Neuronal stem cell (in vitro differentiated cells): Measurements from ENCODE around the gene CLIC1.

ENCODE experiments used
- DNase-seq: peaks from one replicate; pipeline ENCODE4 v3.0.0-alpha.2; 2013; ENCODE audit warnings: low spot score
- H2AFZ ChIP-seq: one replicate; pipeline ENCODE4 v1.6.1; 2013; ENCODE audit warnings: mild to moderate bottlenecking, low read length, inconsistent platforms
- H2AK5ac ChIP-seq: 2 replicates; pipeline ENCODE4 v1.6.1; 2013; ENCODE audit warnings: low read depth, mild to moderate bottlenecking, inconsistent platforms, low read length, moderate library complexity, mixed read lengths
- H2BK120ac ChIP-seq: 2 replicates; pipeline ENCODE4 v1.6.1; 2013; ENCODE audit warnings: low read depth, mild to moderate bottlenecking, inconsistent platforms, low read length, moderate library complexity, mixed read lengths
- H2BK12ac ChIP-seq: one replicate; pipeline ENCODE4 v1.6.1; 2013; ENCODE audit warnings: low read length, inconsistent platforms
- H2BK15ac ChIP-seq: 2 replicates; pipeline ENCODE4 v1.6.1; 2013; ENCODE audit warnings: mild to moderate bottlenecking, low read length, inconsistent platforms, mixed read lengths
- H2BK5ac ChIP-seq: one replicate; pipeline ENCODE4 v1.6.1; 2013; ENCODE audit warnings: inconsistent platforms, mild to moderate bottlenecking, low read length, moderate library complexity
- H3K14ac ChIP-seq: one replicate; pipeline ENCODE4 v1.6.1; 2013; ENCODE audit warnings: low read length, inconsistent platforms
- H3K18ac ChIP-seq: 2 replicates; pipeline ENCODE4 v1.6.1; 2013; ENCODE audit warnings: low read length, inconsistent platforms
- H3K23ac ChIP-seq: 2 replicates; pipeline ENCODE4 v1.6.1; 2013; ENCODE audit warnings: low read depth, mild to moderate bottlenecking, mixed read lengths, low read length, inconsistent platforms; ENCODE audit not compliant: poor library complexity
- H3K27ac ChIP-seq: replicated peaks from 3 replicates; pipeline ENCODE4 v1.5.1; 2013; ENCODE audit warnings: low read length, inconsistent platforms
- H3K27me3 ChIP-seq, 3 experiments: 2 replicates each; pipeline ENCODE4 v1.6.1; 2013; ENCODE audit warnings: low read length in 3 of 3, mild to moderate bottlenecking in 2 of 3, inconsistent platforms in 1 of 3, low read depth in 1 of 3, mixed read lengths in 1 of 3, moderate library complexity in 1 of 3; ENCODE audit not compliant: control insufficient read depth in 3 of 3, insufficient read depth in 3 of 3
- H3K36me3 ChIP-seq, 2 donors: replicated peaks in 1 of 2; 2 replicates each; pipeline ENCODE4 v1.6.1; 2013; ENCODE audit warnings: low read length in 2 of 2; ENCODE audit not compliant: control insufficient read depth in 2 of 2, insufficient read depth in 2 of 2
- H3K4ac ChIP-seq: 2 replicates; pipeline ENCODE4 v1.6.1; 2013; ENCODE audit warnings: inconsistent platforms, mild to moderate bottlenecking, low read length, moderate library complexity
- H3K4me1 ChIP-seq, 2 donors: 1 replicate in 1 of 2; 2 replicates in 1 of 2; pipeline ENCODE4 v1.6.1; 2013; ENCODE audit warnings: low read length in 2 of 2, low read depth in 1 of 2; ENCODE audit not compliant: control insufficient read depth in 2 of 2, insufficient read depth in 1 of 2
- H3K4me2 ChIP-seq: one replicate; pipeline ENCODE4 v1.6.1; 2013; ENCODE audit warnings: mild to moderate bottlenecking, low read length, inconsistent platforms; ENCODE audit not compliant: insufficient read depth, poor library complexity, severe bottlenecking
- H3K4me3 ChIP-seq, 2 donors: 2 replicates each; pipeline ENCODE4 v1.5.1; 2013; ENCODE audit warnings: low read length in 2 of 2, mild to moderate bottlenecking in 2 of 2, inconsistent platforms in 1 of 2, moderate library complexity in 1 of 2
- H3K79me1 ChIP-seq: one replicate; pipeline ENCODE4 v1.6.1; 2013; ENCODE audit warnings: low read depth, mild to moderate bottlenecking, inconsistent platforms, low read length, moderate library complexity
- H3K9ac ChIP-seq: one replicate; pipeline ENCODE4 v1.6.1; 2013; ENCODE audit warnings: mild to moderate bottlenecking, low read depth, low read length, inconsistent platforms; ENCODE audit not compliant: poor library complexity
- H3K9me3 ChIP-seq, 2 donors: replicated peaks in 1 of 2; 2 replicates each; pipeline versions ENCODE3 to v1.6.1; 2013; ENCODE audit warnings: low read length in 2 of 2, mild to moderate bottlenecking in 2 of 2, inconsistent platforms in 1 of 2, low read depth in 1 of 2, mixed read lengths in 1 of 2, moderate library complexity in 1 of 2; ENCODE audit not compliant: control insufficient read depth in 2 of 2, insufficient read depth in 1 of 2
- H4K8ac ChIP-seq: one replicate; pipeline ENCODE4 v1.6.1; 2013; ENCODE audit warnings: low read depth, mild to moderate bottlenecking, inconsistent platforms, low read length, moderate library complexity
- H4K91ac ChIP-seq: one replicate; pipeline ENCODE4 v1.6.1; 2013; ENCODE audit warnings: low read length, low read depth, mild to moderate bottlenecking, inconsistent platforms; ENCODE audit not compliant: poor library complexity
- WGBS, 2 donors: extraction: QIAGEN DNeasy Blood & Tissue Kit; methylation state at CpG; one replicate each; pipeline ENCODE4 v1.1.7; 2013; ENCODE audit warnings: missing lambda C conversion rate in 2 of 2, mixed read lengths in 1 of 2; ENCODE audit not compliant: insufficient read length in 2 of 2, insufficient replicate concordance in 1 of 2; ENCODE audit errors: extremely low coverage in 2 of 2; 5-methylcytosine and 5-hydroxymethylcytosine counted together

The CLIC1 gene

GRCh38 chr6:31776989-31777666 lies 40.8 kb upstream of the CLIC1 start, which contains the start of gene VWA7:
Gene VWA7 (minus strand): TSS chr6:31777328. CDS start chr6:31776779, 549 bp downstream.
- no CpG with 5 or more reads among the region's 15 CpGs for WGBS, 2 donors
- H3K36me3 ChIP-seq: peaks cover 34 to 47% of the 10 kb centered on the region in 2 donors
- H4K91ac ChIP-seq: no peak within 1 kb of the TSS
- H3K9me3 ChIP-seq: no peaks in the 10 kb centered on the region
- peaks cover 2% of the 10 kb centered on the region for H3K79me1 ChIP-seq
- H4K8ac ChIP-seq: no peak within 1 kb of the TSS
- peak within 1 kb of the TSS; percentile 53 for H2BK5ac ChIP-seq
- H3K14ac ChIP-seq: peak within 1 kb of the TSS; percentile 82
- no peak within 1 kb of the TSS for H2AFZ ChIP-seq
- peak within 1 kb of the TSS; percentile 80 for H3K18ac ChIP-seq
- no peak within 1 kb of the TSS for H3K4me3 ChIP-seq
- H3K27ac ChIP-seq: no peak within 1 kb of the TSS
- no peak within 1 kb of the TSS for H3K4ac ChIP-seq
- H3K23ac ChIP-seq: peak within 1 kb of the TSS; percentile 93
- H2BK12ac ChIP-seq: no peak within 1 kb of the TSS
- no peak within 1 kb of the TSS for H2BK120ac ChIP-seq
- peak within 1 kb of the TSS; percentile 81 for H2AK5ac ChIP-seq
- peak within 1 kb of the TSS; percentile 84 for H3K9ac ChIP-seq
- peak within 1 kb of the TSS; percentile 11 for H3K4me2 ChIP-seq
- H3K4me1 ChIP-seq: peaks cover 4 to 8% of the 10 kb centered on the region in 2 donors
- H2BK15ac ChIP-seq: peak within 1 kb of the TSS; percentile 86
- DNase-seq: no peak
- H3K27me3 ChIP-seq: no peaks in the 10 kb centered on the region

GRCh38 chr6:31776485-31776988 lies 40.2 kb upstream of the CLIC1 start:
- peak overlapping the region; percentile 21 for H3K9ac ChIP-seq
- peak overlapping the region; percentile 53 for H2BK5ac ChIP-seq
- H4K8ac ChIP-seq: no peak overlapping the region
- no peak overlapping the region for H2BK12ac ChIP-seq
- H3K79me1 ChIP-seq: no peaks in the 10 kb centered on the region
- no peak overlapping the region for H2AFZ ChIP-seq
- peaks cover 28 to 41% of the 10 kb centered on the region in 2 donors for H3K36me3 ChIP-seq
- H3K14ac ChIP-seq: peak overlapping the region; percentile 47
- no peak for DNase-seq
- H4K91ac ChIP-seq: no peak overlapping the region
- peak overlapping the region; percentile 93 for H3K23ac ChIP-seq
- peak overlapping the region; percentile 81 for H2AK5ac ChIP-seq
- no peak overlapping the region for H3K4ac ChIP-seq
- H2BK15ac ChIP-seq: peak overlapping the region; percentile 86
- H3K4me1 ChIP-seq: peaks cover 4 to 8% of the 10 kb centered on the region in 2 donors
- WGBS, 2 donors: no CpG with 5 or more reads among the region's 14 CpGs
- no peak overlapping the region for H3K27ac ChIP-seq
- peak overlapping the region; percentile 80 for H3K18ac ChIP-seq
- H3K27me3 ChIP-seq: no peaks in the 10 kb centered on the region
- no peak overlapping the region for H2BK120ac ChIP-seq
- H3K4me2 ChIP-seq: peak overlapping the region; percentile 11
- H3K9me3 ChIP-seq: no peaks in the 10 kb centered on the region
- no peak overlapping the region for H3K4me3 ChIP-seq

GRCh38 chr6:31775633-31776484 lies 39.5 kb upstream of the CLIC1 start:
- WGBS, 2 donors: no CpG with 5 or more reads among the region's 32 CpGs
- no peak overlapping the region for H4K91ac ChIP-seq
- no peak overlapping the region for H2AFZ ChIP-seq
- peaks cover 23 to 35% of the 10 kb centered on the region in 2 donors for H3K36me3 ChIP-seq
- no peak overlapping the region for H3K4ac ChIP-seq
- no peak overlapping the region for H2BK5ac ChIP-seq
- no peaks in the 10 kb centered on the region for H3K79me1 ChIP-seq
- peak overlapping the region; percentile 93 for H3K23ac ChIP-seq
- no peak overlapping the region for H3K18ac ChIP-seq
- H2BK120ac ChIP-seq: no peak overlapping the region
- H3K14ac ChIP-seq: peak overlapping the region; percentile 47
- H3K4me1 ChIP-seq: peaks cover 4 to 8% of the 10 kb centered on the region in 2 donors
- H3K4me3 ChIP-seq: no peak overlapping the region
- H3K9me3 ChIP-seq: no peaks in the 10 kb centered on the region
- no peak overlapping the region for H3K27ac ChIP-seq
- peak overlapping the region; percentile 71 for H2AK5ac ChIP-seq
- H3K27me3 ChIP-seq: no peaks in the 10 kb centered on the region
- H4K8ac ChIP-seq: no peak overlapping the region
- peak overlapping the region; percentile 86 for H2BK15ac ChIP-seq
- no peak overlapping the region for H2BK12ac ChIP-seq
- H3K4me2 ChIP-seq: no peak overlapping the region
- DNase-seq: no peak
- H3K9ac ChIP-seq: peak overlapping the region; percentile 72

- Histone ChIP-seq H3K27ac (no peak overlapping the region), H3K4ac (no peak overlapping the region), H4K8ac (no peak overlapping the region), H3K36me3 (peaks cover 16 to 28% of the 10 kb centered on the region in 2 donors), H4K91ac (no peak overlapping the region), H2AFZ (no peak overlapping the region), H3K9ac (no peak overlapping the region), H3K79me1 (no peaks in the 10 kb centered on the region), H2BK12ac (no peak overlapping the region), H3K4me3 (no peak overlapping the region), H2BK5ac (no peak overlapping the region), H3K4me1 (peaks cover 4 to 8% of the 10 kb centered on the region in 2 donors), H3K27me3 (no peaks in the 10 kb centered on the region), H3K18ac (peak overlapping the region; percentile 60), H2BK15ac (no peak overlapping the region), H3K23ac (no peak overlapping the region), H3K4me2 (no peak overlapping the region), H2BK120ac (no peak overlapping the region), H3K9me3 (no peaks in the 10 kb centered on the region), H2AK5ac (no peak overlapping the region), H3K14ac (no peak overlapping the region)
- DNase-seq: no peak
- no CpG with 5 or more reads among the region's 4 CpGs for WGBS, 2 donors
These were observed 38.9 kb upstream of the CLIC1 start for GRCh38 chr6:31775184-31775583.
